Panc1 (cell line): ENCODE measurements around the gene DNPH1.

Experiments
- CTCF ChIP-seq: fragments of 450-650 bp; IDR thresholded peaks from 2 replicates; pipeline ENCODE4 v1.5.1; 2017; ENCODE audit warnings: mild to moderate bottlenecking
- POLR2AphosphoS5 ChIP-seq: IDR thresholded peaks from 2 replicates; pipeline ENCODE4 v1.6.1; 2012; ENCODE audit warnings: mild to moderate bottlenecking, low read depth, low read length, moderate library complexity

GRCh38 chr6:43248791-43249190, 19.5 kb upstream of the DNPH1 start:
- TF ChIP-seq CTCF (no peak), POLR2AphosphoS5 (no peak)
